Measurements from ENCODE around the gene C2orf92. TPM values are rescaled to one million over a fixed set of nuclear protein-coding genes. Genes with fewer than 3 reads are reported as not detected.
"Not testable (repeated sequence)": the region's sequence is repeated elsewhere in the genome, so short reads cannot be mapped to it uniquely, and the experiment has no call there.

The C2orf92 gene
- total RNA-seq, 2 experiments from 2014 or later = 4.0 to 5.5 TPM

DNA sequence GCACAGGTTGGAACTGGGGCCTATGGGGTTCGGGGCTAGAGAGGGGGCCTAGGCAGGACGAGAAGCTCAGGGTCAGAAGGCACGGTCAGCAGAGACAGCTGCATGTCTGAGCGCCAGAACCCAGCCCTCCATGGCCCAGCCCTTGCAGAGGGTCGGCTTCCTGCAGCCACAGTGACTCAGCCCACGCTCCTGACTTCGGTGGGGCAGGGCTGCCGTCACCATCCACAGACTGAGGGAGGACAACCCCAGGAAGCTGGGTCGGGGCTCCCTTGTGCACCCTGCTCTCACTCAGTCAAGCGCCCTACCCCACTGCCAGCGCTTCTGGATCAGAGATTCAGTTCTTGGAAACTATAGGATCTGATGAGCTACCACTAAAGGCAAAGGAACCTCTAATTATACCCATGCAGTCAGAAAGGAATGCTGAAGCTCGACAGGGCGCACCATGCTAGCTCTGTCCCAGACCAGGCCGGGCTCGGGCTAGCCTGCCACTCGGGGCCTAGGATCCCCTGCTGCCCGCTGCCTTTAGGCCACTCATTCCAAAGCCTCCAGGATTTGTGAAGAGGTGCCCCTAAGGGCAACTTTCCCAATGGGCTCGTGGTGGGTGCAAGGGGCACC is 8.6 kb upstream of the C2orf92 start:
- H3K27me3 Mint-ChIP-seq (ENCODE audit: low read depth) = no peaks in the 10 kb centered on the region
- no peak for DNase-seq
- ChIA-PET CTCF (interaction anchor here (1.2 to 4.2 kb wide), 3 partner anchors 12 to 87 kb away, joined by 3 to 39 read pairs (median 6); no protein-coding TSS in a partner anchor), POLR2A (interaction anchor here (1.2 to 7.9 kb wide), 2 partner anchors 11 to 57 kb away, joined by 4 to 187 read pairs; partner anchors contain the start of gene COX5B)
- peak overlapping the region; percentile 7 for H3K4me3 Mint-ChIP-seq
- H3K27ac Mint-ChIP-seq = peak overlapping the region; percentile 99
- ATAC-seq = no peak
- H3K9me3 Mint-ChIP-seq (ENCODE audit: insufficient read depth) = no peaks in the 10 kb centered on the region
- peaks cover 36% of the 10 kb centered on the region for H3K36me3 Mint-ChIP-seq (ENCODE audit: low read depth)
- peaks cover 30% of the 10 kb centered on the region for H3K4me1 Mint-ChIP-seq (ENCODE audit: low read depth)

DNA sequence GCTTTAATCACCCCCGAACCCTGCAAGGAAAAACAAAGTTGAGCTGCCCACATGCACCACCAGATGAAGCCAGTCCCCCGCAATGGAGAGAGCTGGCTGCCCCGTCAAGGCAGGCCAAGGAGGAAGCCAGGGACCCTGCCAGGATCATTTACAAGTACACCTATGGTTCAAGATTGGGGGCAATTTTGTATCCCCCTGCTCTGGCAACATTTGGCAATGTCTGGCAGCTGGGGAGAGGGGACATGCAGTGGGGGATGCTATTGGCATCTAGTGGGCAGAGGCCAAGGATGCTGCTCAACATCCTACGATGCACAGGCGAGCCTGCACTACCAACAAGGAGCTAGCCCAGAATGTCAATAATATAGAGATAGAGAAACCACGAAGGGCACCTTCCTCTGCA is 7.6 kb upstream of the C2orf92 start:
- POLR2A ChIA-PET = interaction anchor here (1.0 to 7.9 kb wide), 5 partner anchors 11 to 72 kb away, joined by 3 to 187 read pairs (median 8); partner anchors contain the start of genes ANKRD36B and COX5B
- H3K27me3 Mint-ChIP-seq (ENCODE audit: low read depth) = no peaks in the 10 kb centered on the region

DNA sequence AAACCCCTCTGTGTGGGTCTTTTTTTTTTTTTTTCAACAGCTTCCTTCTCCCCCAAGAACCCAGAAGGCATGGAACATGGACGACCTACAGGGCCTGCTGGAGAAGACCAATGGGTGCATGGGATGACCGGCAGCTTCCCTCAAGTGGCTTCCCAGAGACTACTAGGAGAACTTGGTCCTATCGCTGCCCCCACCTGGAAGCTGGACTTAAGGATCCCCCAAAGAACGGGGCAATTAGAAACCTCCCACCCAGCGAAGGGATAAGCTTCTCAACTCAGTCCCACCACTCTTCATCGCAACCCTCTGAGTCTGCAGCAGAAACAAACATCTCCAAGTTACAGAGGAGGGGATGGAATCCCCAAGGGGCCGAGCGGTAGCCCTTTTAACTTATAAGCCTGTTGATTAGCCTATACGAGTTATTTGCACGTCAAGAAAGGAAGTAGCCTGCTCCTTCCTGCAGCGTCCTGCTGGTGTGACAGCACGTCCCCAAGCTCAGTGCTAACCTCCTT is 7.1 kb upstream of the C2orf92 start:
- Mint-ChIP-seq H3K27ac (peak overlapping the region; percentile 99), H3K27me3 (ENCODE audit: low read depth) (no peaks in the 10 kb centered on the region), H3K4me1 (ENCODE audit: low read depth) (peaks cover 32% of the 10 kb centered on the region), H3K4me3 (peak overlapping the region; percentile 98), H3K36me3 (ENCODE audit: low read depth) (peaks cover 22% of the 10 kb centered on the region), H3K9me3 (ENCODE audit: insufficient read depth) (no peaks in the 10 kb centered on the region)
- ChIA-PET POLR2A (interaction anchor here (0.8 to 7.9 kb wide), 6 partner anchors 11 to 72 kb away, joined by 3 to 187 read pairs (median 7); partner anchors contain the start of genes ANKRD36B, COX5B and ZAP70), CTCF (interaction anchor here (1.0 to 4.6 kb wide), 11 partner anchors 8 to 86 kb away, joined by 3 to 47 read pairs (median 6); partner anchors contain the start of genes ANKRD36B and COX5B)
- DNase-seq = no peak
- peak; percentile 38 for ATAC-seq

More for the DNA sequence above, 7.6 kb upstream of the C2orf92 start:
- H3K4me1 Mint-ChIP-seq (ENCODE audit: low read depth) = peaks cover 31% of the 10 kb centered on the region
- DNase-seq (no peak), ATAC-seq (no peak)
- CTCF ChIA-PET = interaction anchor here (1.0 to 4.6 kb wide), 9 partner anchors 11 to 86 kb away, joined by 4 to 47 read pairs (median 7); partner anchors contain the start of genes ANKRD36B and COX5B
- H3K36me3 Mint-ChIP-seq (ENCODE audit: low read depth) = peaks cover 27% of the 10 kb centered on the region
- no peaks in the 10 kb centered on the region for H3K9me3 Mint-ChIP-seq (ENCODE audit: insufficient read depth)
- peak overlapping the region; percentile 99 for H3K27ac Mint-ChIP-seq
- H3K4me3 Mint-ChIP-seq = peak overlapping the region; percentile 98

DNA sequence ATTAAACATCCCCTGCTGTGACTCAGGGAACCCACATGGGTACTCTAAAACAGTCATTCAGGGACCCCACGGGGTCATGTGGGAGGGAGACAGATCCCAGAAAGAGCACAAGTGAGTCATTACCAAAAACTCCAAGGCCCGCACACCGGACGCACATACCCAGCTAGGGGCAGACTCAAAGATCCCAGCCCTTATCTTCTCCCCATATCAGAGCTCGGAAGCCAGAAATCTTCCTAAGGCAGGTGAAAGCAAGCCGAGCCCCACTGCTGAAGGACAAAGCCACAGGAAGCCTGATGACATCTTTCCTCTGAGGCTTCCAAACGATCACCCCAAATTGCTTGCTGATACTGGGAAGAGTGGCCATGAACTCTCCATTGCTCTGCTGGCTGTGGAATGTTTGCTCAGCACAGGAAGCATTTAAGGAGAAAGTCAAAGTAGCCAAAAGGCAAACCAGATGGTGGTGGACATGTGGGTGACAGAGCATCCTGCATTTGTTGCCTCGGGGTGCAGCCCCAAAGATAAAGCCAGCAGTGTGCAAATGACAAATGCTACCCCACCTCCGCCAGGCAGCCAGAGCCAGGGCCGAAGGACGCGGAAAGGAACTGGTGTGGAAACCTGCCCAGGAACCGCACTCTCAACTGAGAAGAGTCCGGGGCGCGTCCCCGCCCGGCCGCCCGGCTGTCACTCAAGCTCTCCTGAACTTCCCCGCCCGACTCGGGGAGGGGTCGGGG is 6.5 kb upstream of the C2orf92 start:
- CTCF ChIA-PET = interaction anchor here (0.6 to 4.6 kb wide), 11 partner anchors 8 to 85 kb away, joined by 3 to 47 read pairs (median 6); partner anchors contain the start of genes ANKRD36B and COX5B
- Mint-ChIP-seq H3K9me3 (ENCODE audit: insufficient read depth) (no peaks in the 10 kb centered on the region), H3K27me3 (ENCODE audit: low read depth) (no peaks in the 10 kb centered on the region)

DNA sequence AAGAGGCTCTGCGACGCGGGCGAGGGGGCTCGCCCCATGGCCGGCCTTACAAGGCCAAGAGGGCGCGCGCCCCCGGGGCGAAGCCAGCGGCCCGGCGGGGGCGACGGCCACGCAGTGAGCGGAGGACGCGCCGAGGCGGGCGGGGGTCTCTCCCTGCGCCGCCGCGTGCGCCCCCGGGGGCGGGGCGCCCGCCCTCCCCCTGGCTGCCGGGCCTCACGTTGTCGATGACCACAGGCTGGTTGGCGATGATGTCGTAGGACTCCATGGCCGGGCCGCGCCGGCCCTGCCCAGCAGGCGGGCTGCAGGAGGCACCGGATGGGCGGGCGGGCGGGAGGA is 5.9 kb upstream of the C2orf92 start:
- Mint-ChIP-seq H3K9me3 (ENCODE audit: insufficient read depth) (no peaks in the 10 kb centered on the region), H3K4me3 (peak overlapping the region; percentile 98), H3K36me3 (ENCODE audit: low read depth) (peaks cover 11% of the 10 kb centered on the region), H3K4me1 (ENCODE audit: low read depth) (peaks cover 32% of the 10 kb centered on the region), H3K27me3 (ENCODE audit: low read depth) (no peaks in the 10 kb centered on the region), H3K27ac (peak overlapping the region; percentile 99)
- POLR2A ChIA-PET = interaction anchor here (0.7 to 7.9 kb wide), 8 partner anchors 10 to 74 kb away, joined by 3 to 187 read pairs (median 3); partner anchors contain the start of genes ANKRD36B and COX5B
- CTCF ChIA-PET = interaction anchor here (0.6 to 4.6 kb wide), 13 partner anchors 9 to 73 kb away, joined by 3 to 84 read pairs (median 15); partner anchors contain the start of genes ANKRD36B and COX5B
- ATAC-seq = no peak
- DNase-seq = no peak

More for the DNA sequence above, 6.5 kb upstream of the C2orf92 start:
- peak overlapping the region; percentile 98 for H3K4me3 Mint-ChIP-seq
- peak; percentile 29 for ATAC-seq
- POLR2A ChIA-PET = interaction anchor here (0.7 to 7.9 kb wide), 8 partner anchors 10 to 73 kb away, joined by 3 to 187 read pairs (median 7); partner anchors contain the start of genes ANKRD36B, COX5B and ZAP70
- H3K36me3 Mint-ChIP-seq (ENCODE audit: low read depth) = peaks cover 17% of the 10 kb centered on the region
- peak; percentile 79 for DNase-seq
- peaks cover 32% of the 10 kb centered on the region for H3K4me1 Mint-ChIP-seq (ENCODE audit: low read depth)
- peak overlapping the region; percentile 99 for H3K27ac Mint-ChIP-seq

DNA sequence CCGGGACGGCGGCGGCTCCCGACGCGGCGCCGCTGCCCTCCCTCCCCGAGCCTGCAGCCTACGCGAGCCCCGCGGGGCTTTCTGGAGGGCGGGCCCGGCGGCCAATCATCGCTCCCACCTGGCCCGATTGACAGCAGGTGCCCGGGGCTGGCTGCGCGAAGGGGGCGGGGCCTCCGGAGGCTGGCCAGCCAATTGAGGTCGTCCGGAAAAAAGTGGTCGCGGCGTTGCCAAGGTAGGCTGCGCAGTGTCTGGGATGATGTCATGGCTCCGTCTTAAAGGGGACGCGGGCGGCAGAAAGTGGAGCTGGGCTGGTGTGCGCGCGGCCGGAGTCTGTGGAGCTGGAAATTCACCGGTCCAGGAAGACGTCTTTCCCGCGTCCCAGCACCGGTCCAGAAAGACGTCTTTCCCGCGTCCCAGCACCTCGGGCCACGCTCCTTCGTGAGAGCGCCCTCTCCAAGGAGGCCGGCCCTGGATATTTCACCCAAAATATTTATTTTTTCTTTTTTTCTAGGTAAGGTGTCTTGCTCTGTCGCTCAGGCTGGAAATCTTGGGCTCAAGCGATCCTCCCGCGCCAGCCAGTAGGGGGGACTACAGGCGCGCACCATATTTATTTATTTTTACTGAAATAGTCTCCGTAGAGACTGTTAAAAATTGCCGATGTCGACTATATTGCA is 5.4 kb upstream of the C2orf92 start, which contains the start of gene ACTR1B:
Gene ACTR1B (minus strand): TSS at position 83 of the 674 bp plus-strand sequence. CDS start 154 bp downstream, outside the sequence.
- Mint-ChIP-seq H3K4me1 (ENCODE audit: low read depth) (peaks cover 32% of the 10 kb centered on the region), H3K27ac (peak within 1 kb of the TSS; percentile 99), H3K36me3 (ENCODE audit: low read depth) (peaks cover 10% of the 10 kb centered on the region), H3K9me3 (ENCODE audit: insufficient read depth) (no peaks in the 10 kb centered on the region), H3K27me3 (ENCODE audit: low read depth) (no peaks in the 10 kb centered on the region), H3K4me3 (peak within 1 kb of the TSS; percentile 98)
- ChIA-PET POLR2A (interaction anchor here (0.7 to 7.9 kb wide), 12 partner anchors 9 to 74 kb away, joined by 3 to 187 read pairs (median 3); partner anchors contain the start of genes ANKRD36B and COX5B), CTCF (interaction anchor here (1.2 to 4.6 kb wide), 11 partner anchors 9 to 74 kb away, joined by 3 to 84 read pairs (median 15); partner anchors contain the start of genes ANKRD36B and COX5B)
- DNase-seq = peak; percentile 98
- ATAC-seq = peak; percentile 92

DNA sequence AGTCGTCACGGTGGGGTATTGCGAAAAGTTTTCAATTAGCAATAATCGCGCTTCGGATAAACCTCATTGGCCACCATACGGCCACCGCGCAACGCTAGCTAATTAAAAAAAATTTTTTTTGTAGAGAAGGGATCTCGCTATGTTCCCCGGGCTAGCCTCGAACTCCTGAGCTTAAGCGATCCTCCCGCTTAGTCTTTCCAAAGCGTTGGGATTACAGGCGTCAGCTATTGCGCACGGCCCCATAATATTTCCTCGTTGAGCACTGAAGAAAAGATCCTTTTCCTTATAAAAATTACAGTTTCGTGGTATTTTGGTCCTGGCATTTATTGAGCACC is 4.9 kb upstream of the C2orf92 start:
- Mint-ChIP-seq H3K4me1 (ENCODE audit: low read depth) (peaks cover 32% of the 10 kb centered on the region), H3K36me3 (ENCODE audit: low read depth) (peaks cover 10% of the 10 kb centered on the region), H3K27me3 (ENCODE audit: low read depth) (no peaks in the 10 kb centered on the region), H3K4me3 (peak overlapping the region; percentile 90), H3K9me3 (ENCODE audit: insufficient read depth) (no peaks in the 10 kb centered on the region), H3K27ac (peak overlapping the region; percentile 96)
- ChIA-PET CTCF (interaction anchor here (1.4 to 4.6 kb wide), 10 partner anchors 8 to 74 kb away, joined by 6 to 84 read pairs (median 18); partner anchors contain the start of genes ANKRD36B and COX5B), POLR2A (interaction anchor here (0.7 to 7.9 kb wide), 11 partner anchors 9 to 56 kb away, joined by 3 to 187 read pairs (median 3); partner anchors contain the start of gene COX5B)
- DNase-seq = no peak
- ATAC-seq = no peak

DNA sequence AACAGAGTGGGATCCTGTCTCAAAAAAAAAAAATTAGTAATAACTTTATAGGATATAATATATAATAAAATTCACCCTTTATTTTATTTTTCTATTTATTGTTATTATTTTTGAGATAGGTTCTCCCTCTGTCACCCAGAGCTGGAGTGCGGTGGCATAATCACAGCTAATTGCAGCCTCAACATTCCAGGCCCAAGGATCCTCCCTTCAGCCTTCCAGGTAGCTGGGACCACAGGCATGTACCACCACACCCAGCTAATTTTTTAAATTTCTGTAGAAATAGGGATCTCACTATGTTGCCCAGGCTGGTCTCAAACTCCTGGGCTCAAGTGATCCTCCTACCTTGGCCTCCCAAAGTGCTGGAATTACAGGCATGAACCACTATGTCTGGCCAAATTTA is 958 bp downstream of the C2orf92 start:
- POLR2A ChIA-PET = no interaction called here
- peaks cover 18% of the 10 kb centered on the region for H3K4me1 Mint-ChIP-seq (ENCODE audit: low read depth)
- no peak for DNase-seq
- H3K27me3 Mint-ChIP-seq (ENCODE audit: low read depth) = no peaks in the 10 kb centered on the region
- H3K27ac Mint-ChIP-seq = no peak overlapping the region
- CTCF ChIA-PET = interaction anchor here (2.2 kb wide), 1 partner anchor 27 kb away, joined by 11 read pairs; no protein-coding TSS in a partner anchor
- H3K9me3 Mint-ChIP-seq (ENCODE audit: insufficient read depth) = no peaks in the 10 kb centered on the region
- H3K4me3 Mint-ChIP-seq = no peak overlapping the region
- no peak for ATAC-seq
- H3K36me3 Mint-ChIP-seq (ENCODE audit: low read depth) = no peaks in the 10 kb centered on the region

DNA sequence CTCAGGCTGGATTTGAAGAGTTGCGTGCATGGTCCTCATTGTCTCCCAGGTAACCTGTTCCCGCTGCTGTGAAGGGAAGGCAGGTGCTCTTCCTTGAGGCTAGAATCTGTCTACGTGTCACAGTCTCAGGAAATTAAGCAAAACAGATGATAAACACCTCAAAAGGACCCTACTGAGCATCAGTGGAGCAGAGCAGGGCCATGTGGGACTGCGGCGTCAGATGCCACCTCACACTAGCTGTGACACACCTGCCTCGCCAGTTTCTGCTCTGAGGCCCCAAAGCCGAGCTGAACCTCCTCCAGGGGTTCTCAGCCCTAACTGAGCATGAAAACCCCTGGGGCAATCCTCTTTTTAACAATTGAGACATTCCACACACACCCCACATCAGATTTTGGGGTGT is 2.0 kb downstream of the C2orf92 start:
- Mint-ChIP-seq H3K4me1 (ENCODE audit: low read depth) (peaks cover 21% of the 10 kb centered on the region), H3K4me3 (no peak overlapping the region), H3K27me3 (ENCODE audit: low read depth) (no peaks in the 10 kb centered on the region), H3K27ac (no peak overlapping the region), H3K36me3 (ENCODE audit: low read depth) (no peaks in the 10 kb centered on the region), H3K9me3 (ENCODE audit: insufficient read depth) (no peaks in the 10 kb centered on the region)
- no peak for DNase-seq
- ChIA-PET CTCF (interaction anchor here (2.2 kb wide), 1 partner anchor 26 kb away, joined by 11 read pairs; no protein-coding TSS in a partner anchor), POLR2A (no interaction called here)
- no peak for ATAC-seq

DNA sequence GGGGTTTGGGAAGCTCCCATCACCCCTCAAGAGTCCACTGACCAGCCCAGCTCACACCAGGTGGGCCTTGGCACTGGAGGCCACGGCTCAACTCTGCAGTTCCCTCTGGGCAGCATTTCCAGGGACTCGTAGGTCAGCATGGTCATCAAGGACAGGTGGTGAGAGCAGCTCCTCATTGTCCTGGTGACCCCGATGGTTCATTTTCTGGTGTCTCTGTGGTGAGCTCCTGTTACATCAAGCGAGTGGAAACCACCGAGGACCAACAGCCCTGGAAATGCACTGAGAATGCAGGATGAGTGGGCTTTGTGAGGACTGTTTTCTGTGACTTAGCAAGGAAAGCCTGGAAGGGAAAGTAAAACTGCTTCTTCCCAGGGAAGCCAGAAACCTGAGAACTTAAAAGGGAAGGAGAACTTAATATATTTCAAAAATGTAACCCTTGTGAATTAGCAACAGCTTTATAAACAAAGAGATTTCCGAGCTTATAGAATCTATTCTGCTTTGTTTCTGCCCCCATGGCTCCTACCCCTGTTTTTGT is 3.2 kb downstream of the C2orf92 start:
- H3K27ac Mint-ChIP-seq; H3K27me3 Mint-ChIP-seq (ENCODE audit: low read depth); DNase-seq; H3K36me3 Mint-ChIP-seq (ENCODE audit: low read depth); H3K4me3 Mint-ChIP-seq; H3K9me3 Mint-ChIP-seq (ENCODE audit: insufficient read depth); ATAC-seq: not testable (repeated sequence)
- CTCF ChIA-PET = interaction anchor here (1.2 to 2.0 kb wide), 8 partner anchors 8 to 68 kb away, joined by 4 to 17 read pairs (median 4); partner anchors contain the start of genes ACTR1B and ZAP70
- peaks cover 24% of the 10 kb centered on the region for H3K4me1 Mint-ChIP-seq (ENCODE audit: low read depth)
- POLR2A ChIA-PET = interaction anchor here (0.9 to 1.7 kb wide), 4 partner anchors 9 to 27 kb away, joined by 3 to 17 read pairs (median 6); partner anchors contain the start of genes ACTR1B and COX5B
